ENCODE data around the gene CDC42EP5. TPM values are rescaled to one million over a fixed set of nuclear protein-coding genes. Genes with fewer than 3 reads are reported as not detected.
A peak's percentile ranks its signal among the peaks of the same experiment; 100 is the strongest.

CDC42EP5 gene
- total and polyA plus RNA-seq, 2 donors from 2014 or later: 19.3 to 29.9 TPM

- no peaks in the 10 kb centered on the region for H3K4me1 ChIP-seq (ENCODE audit: control insufficient read depth in 2 of 3, insufficient read depth in 2 of 3, low read depth in 1 of 3, low read length in 3 of 3)
- TF ChIP-seq, protein P1, sequence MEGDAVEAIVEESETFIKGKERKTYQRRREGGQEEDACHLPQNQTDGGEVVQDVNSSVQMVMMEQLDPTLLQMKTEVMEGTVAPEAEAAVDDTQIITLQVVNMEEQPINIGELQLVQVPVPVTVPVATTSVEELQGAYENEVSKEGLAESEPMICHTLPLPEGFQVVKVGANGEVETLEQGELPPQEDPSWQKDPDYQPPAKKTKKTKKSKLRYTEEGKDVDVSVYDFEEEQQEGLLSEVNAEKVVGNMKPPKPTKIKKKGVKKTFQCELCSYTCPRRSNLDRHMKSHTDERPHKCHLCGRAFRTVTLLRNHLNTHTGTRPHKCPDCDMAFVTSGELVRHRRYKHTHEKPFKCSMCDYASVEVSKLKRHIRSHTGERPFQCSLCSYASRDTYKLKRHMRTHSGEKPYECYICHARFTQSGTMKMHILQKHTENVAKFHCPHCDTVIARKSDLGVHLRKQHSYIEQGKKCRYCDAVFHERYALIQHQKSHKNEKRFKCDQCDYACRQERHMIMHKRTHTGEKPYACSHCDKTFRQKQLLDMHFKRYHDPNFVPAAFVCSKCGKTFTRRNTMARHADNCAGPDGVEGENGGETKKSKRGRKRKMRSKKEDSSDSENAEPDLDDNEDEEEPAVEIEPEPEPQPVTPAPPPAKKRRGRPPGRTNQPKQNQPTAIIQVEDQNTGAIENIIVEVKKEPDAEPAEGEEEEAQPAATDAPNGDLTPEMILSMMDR (IDR thresholded peaks at IDR 0.05; ENCODE audit: borderline replicate concordance, extremely low read depth, insufficient read depth): no peak
- no peak for FAIRE-seq
Observed at GRCh38 chr19:54456423-54457373, 16.4 kb downstream of the CDC42EP5 start.

DNA sequence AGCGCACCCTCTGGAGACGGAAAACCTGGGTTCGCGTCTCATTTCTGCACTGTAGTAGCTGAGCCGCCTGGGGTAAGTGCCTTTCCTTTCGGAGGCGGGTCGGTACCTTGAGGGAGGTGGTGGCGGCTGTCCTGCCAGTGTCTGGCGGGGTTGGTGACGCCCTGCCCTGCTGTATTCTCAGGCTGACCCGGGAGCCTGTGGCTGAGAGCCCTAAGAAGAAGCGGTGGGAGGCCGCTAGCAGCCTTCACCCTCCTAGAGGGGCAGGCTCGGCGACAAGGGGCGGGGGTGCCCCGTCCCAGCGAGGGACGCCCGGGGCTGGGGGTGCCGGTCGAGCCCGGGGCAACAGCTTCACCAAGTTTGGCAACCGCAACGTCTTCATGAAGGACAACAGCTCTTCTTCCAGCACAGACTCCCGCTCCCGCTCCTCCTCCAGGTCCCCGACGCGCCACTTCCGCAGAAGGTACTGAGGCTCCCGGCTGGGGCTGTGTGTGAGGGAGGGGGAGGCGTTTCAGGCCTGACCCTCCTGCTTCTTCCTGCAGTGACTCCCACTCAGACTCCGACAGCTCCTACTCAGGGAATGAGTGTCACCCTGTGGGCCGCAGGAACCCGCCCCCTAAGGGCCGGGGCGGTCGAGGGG, 17.2 kb downstream of the CDC42EP5 start:
- DNase-seq (peak in 1 of 5 donors; percentile 73), FAIRE-seq (no peak)
- Histone ChIP-seq H3K4me3 (ENCODE audit: low read length in 3 of 3) (no peak overlapping the region), H3K27me3 (ENCODE audit: control insufficient read depth, insufficient read depth, low read length) (no peaks in the 10 kb centered on the region), H3K27ac (ENCODE audit: low read depth in 2 of 2, low read length in 2 of 2) (no peak overlapping the region), H3K4me1 (ENCODE audit: control insufficient read depth in 2 of 3, insufficient read depth in 2 of 3, low read depth in 1 of 3, low read length in 3 of 3) (peaks cover 0 to 7% (median 5%) of the 10 kb centered on the region in 3 donors), H3K9me3 (ENCODE audit: control insufficient read depth in 2 of 3, insufficient read depth in 1 of 3, low read length in 3 of 3) (no peaks in the 10 kb centered on the region), H3K9ac (ENCODE audit: low read length in 3 of 3) (no peak overlapping the region), H3K36me3 (ENCODE audit: control insufficient read depth in 2 of 3, insufficient read depth in 3 of 3, low read length in 3 of 3) (peaks cover 8 to 73% (median 59%) of the 10 kb centered on the region in 3 donors)
- intact Hi-C loops (cut with DNase I): no loop called here
- TF ChIP-seq, protein P1 (IDR thresholded peaks at IDR 0.05; ENCODE audit: borderline replicate concordance, extremely low read depth, insufficient read depth): no peak

More at GRCh38 chr19:54456423-54457373, 16.4 kb downstream of the CDC42EP5 start:
- peaks cover 8 to 73% (median 56%) of the 10 kb centered on the region in 3 donors for H3K36me3 ChIP-seq (ENCODE audit: control insufficient read depth in 2 of 3, insufficient read depth in 3 of 3, low read length in 3 of 3)
- H3K9ac ChIP-seq (ENCODE audit: low read length in 3 of 3): no peak overlapping the region
- no peaks in the 10 kb centered on the region for H3K9me3 ChIP-seq (ENCODE audit: control insufficient read depth in 2 of 3, insufficient read depth in 1 of 3, low read length in 3 of 3)
- DNase-seq: peak in 1 of 5 donors; percentile 70
- H3K27me3 ChIP-seq (ENCODE audit: control insufficient read depth, insufficient read depth, low read length): no peaks in the 10 kb centered on the region
- intact Hi-C loops (cut with DNase I): no loop called here
- H3K27ac ChIP-seq (ENCODE audit: low read depth in 2 of 2, low read length in 2 of 2): no peak overlapping the region
- no peak overlapping the region for H3K4me3 ChIP-seq (ENCODE audit: low read length in 3 of 3)

GRCh38 chr19:54454781-54455675, 18.1 kb downstream of the CDC42EP5 start:
- Histone ChIP-seq H3K27ac (ENCODE audit: low read depth in 2 of 2, low read length in 2 of 2) (no peak overlapping the region), H3K27me3 (ENCODE audit: control insufficient read depth, insufficient read depth, low read length) (no peaks in the 10 kb centered on the region), H3K36me3 (ENCODE audit: control insufficient read depth in 2 of 3, insufficient read depth in 3 of 3, low read length in 3 of 3) (peaks cover 8 to 69% (median 59%) of the 10 kb centered on the region in 3 donors), H3K9me3 (ENCODE audit: control insufficient read depth in 2 of 3, insufficient read depth in 1 of 3, low read length in 3 of 3) (no peaks in the 10 kb centered on the region), H3K4me3 (ENCODE audit: low read length in 3 of 3) (no peak overlapping the region), H3K4me1 (ENCODE audit: control insufficient read depth in 2 of 3, insufficient read depth in 2 of 3, low read depth in 1 of 3, low read length in 3 of 3) (peaks cover 0 to 13% (median 12%) of the 10 kb centered on the region in 3 donors), H3K9ac (ENCODE audit: low read length in 3 of 3) (no peak overlapping the region)
- intact Hi-C loops (cut with DNase I): no loop called here
- TF ChIP-seq, protein P1 (IDR thresholded peaks at IDR 0.05; ENCODE audit: borderline replicate concordance, extremely low read depth, insufficient read depth): no peak
- FAIRE-seq (no peak), DNase-seq (peak in 1 of 5 donors; percentile 69)
